Fibroblast of lung (primary cell): ENCODE measurements around the gene KLK5. TPM values are rescaled to one million over a fixed set of nuclear protein-coding genes. Genes with fewer than 3 reads are reported as not detected.

ENCODE experiments used
- DNase-seq, 2 donors: peaks; one replicate each; pipeline versions ENCODE4 v3.0.0 to v3.0.0-alpha.2; 2010; ENCODE audit warnings: low read depth in 2 of 2
- H2AFZ ChIP-seq: 2 replicates; pipeline ENCODE4 v1.5.1; 2012; ENCODE audit warnings: low read length, control low read depth, inconsistent platforms
- H3K27ac ChIP-seq: 2 replicates; pipeline ENCODE4 v1.5.1; 2011; ENCODE audit warnings: low read length, control low read depth; ENCODE audit not compliant: insufficient read depth
- H3K27me3 ChIP-seq: 2 replicates; pipeline ENCODE4 v1.5.1; 2011; ENCODE audit warnings: mild to moderate bottlenecking, low read length; ENCODE audit not compliant: control insufficient read depth, insufficient read depth
- H3K36me3 ChIP-seq: 2 replicates; pipeline ENCODE4 v1.5.1; 2011; ENCODE audit warnings: low read length; ENCODE audit not compliant: control insufficient read depth, insufficient read depth
- H3K4me1 ChIP-seq: 2 replicates; pipeline ENCODE4 v1.5.1; 2011; ENCODE audit warnings: low read length; ENCODE audit not compliant: control insufficient read depth, insufficient read depth; ENCODE audit errors: extremely low read depth
- H3K4me2 ChIP-seq: 2 replicates; pipeline ENCODE4 v1.5.1; 2011; ENCODE audit warnings: low read length, control low read depth; ENCODE audit not compliant: insufficient read depth; ENCODE audit errors: extremely low read depth
- H3K4me3 ChIP-seq, 4 experiments: fragments of 200-600 bp in 1 of 4; sonication (generic) in 1 of 4; replicated peaks in 1 of 4; 2 replicates each; pipeline ENCODE4 v1.5.1; 2011 to 2016; ENCODE audit warnings: low read length in 4 of 4, low read depth in 3 of 4, mild to moderate bottlenecking in 3 of 4, control low read depth in 2 of 4, inconsistent platforms in 1 of 4, mixed read lengths in 1 of 4; ENCODE audit not compliant: insufficient read depth in 1 of 4; ENCODE audit errors: control extremely low read depth in 1 of 4
- H3K79me2 ChIP-seq: 2 replicates; pipeline ENCODE4 v1.5.1; 2012; ENCODE audit warnings: mild to moderate bottlenecking, low read length, inconsistent platforms; ENCODE audit not compliant: control insufficient read depth, insufficient read depth
- H3K9ac ChIP-seq: 2 replicates; pipeline ENCODE4 v1.5.1; 2011; ENCODE audit warnings: mild to moderate bottlenecking, low read length, control low read depth; ENCODE audit not compliant: insufficient read depth
- H3K9me3 ChIP-seq: 2 replicates; pipeline ENCODE4 v1.5.1; 2012; ENCODE audit warnings: low read depth, low read length; ENCODE audit not compliant: control insufficient read depth, insufficient read depth
- H4K20me1 ChIP-seq: 2 replicates; pipeline ENCODE4 v1.5.1; 2011; ENCODE audit warnings: low read length; ENCODE audit not compliant: control insufficient read depth, insufficient read depth; ENCODE audit errors: extremely low read depth
- CTCF ChIP-seq, 2 donors: IDR thresholded peaks in 1 of 2; conservative IDR thresholded peaks in 1 of 2; 1 replicate in 1 of 2; 2 replicates in 1 of 2; pipeline ENCODE4 v1.5.1; 2011 to 2012; ENCODE audit warnings: low read length in 2 of 2, control low read depth in 1 of 2, inconsistent platforms in 1 of 2, low read depth in 1 of 2, mild to moderate bottlenecking in 1 of 2
- EZH2 ChIP-seq: IDR thresholded peaks from 2 replicates; pipeline ENCODE4 v1.5.1; 2012; ENCODE audit warnings: low read length, control low read depth, mild to moderate bottlenecking; ENCODE audit errors: missing control alignments
- polyA plus RNA-seq, 2 donors: library from polyadenylated mRNA; depleted of rRNA in 1 of 2; stranded (reverse) in 1 of 2; unstranded in 1 of 2; fragments of >200 nt; gene quantifications; 2 replicates each; pipeline ENCODE4 v1.2.1, GENCODE V29; 2011 to 2012; ENCODE audit warnings: missing spikeins in 1 of 2
- total RNA-seq: library from RNA; depleted of rRNA; stranded (reverse); fragments of >200 nt; gene quantifications from 2 replicates; pipeline ENCODE4 v1.2.1, GENCODE V29; 2014

The KLK5 gene
- total and polyA plus RNA-seq, 2 donors (not counting 1 experiment from before 2014, with no cell fraction given), result 0.10 TPM; not detected in 1

GRCh38 chr19:50931023-50931422, 21.8 kb downstream of the KLK5 start:
- Histone ChIP-seq H3K9me3 (no peaks in the 10 kb centered on the region), H2AFZ (no peak overlapping the region), H3K4me2 (no peak overlapping the region), H3K4me1 (no peaks in the 10 kb centered on the region), H4K20me1 (no peaks in the 10 kb centered on the region), H3K27me3 (no peaks in the 10 kb centered on the region), H3K4me3 (no peak overlapping the region), H3K27ac (no peak overlapping the region), H3K36me3 (no peaks in the 10 kb centered on the region), H3K79me2 (no peaks in the 10 kb centered on the region), H3K9ac (no peak overlapping the region)
- DNase-seq, result no peak
- TF ChIP-seq CTCF (conservative IDR thresholded peaks at IDR 0.05 in 1 of 2, IDR thresholded peaks at IDR 0.05 in 1 of 2; ENCODE audit: low read depth in 1 of 2, low read length in 2 of 2), result no peak
- no peak for TF ChIP-seq EZH2

GRCh38 chr19:50928831-50929230, 24.0 kb downstream of the KLK5 start:
- TF ChIP-seq EZH2 (no peak), CTCF (conservative IDR thresholded peaks at IDR 0.05 in 1 of 2, IDR thresholded peaks at IDR 0.05 in 1 of 2; ENCODE audit: low read depth in 1 of 2, low read length in 2 of 2) (no peak)
- Histone ChIP-seq H3K27me3 (no peaks in the 10 kb centered on the region), H3K36me3 (no peaks in the 10 kb centered on the region), H4K20me1 (no peaks in the 10 kb centered on the region), H3K9ac (no peak overlapping the region), H2AFZ (no peak overlapping the region), H3K4me1 (no peaks in the 10 kb centered on the region), H3K4me3 (no peak overlapping the region), H3K27ac (no peak overlapping the region), H3K4me2 (no peak overlapping the region), H3K9me3 (no peaks in the 10 kb centered on the region), H3K79me2 (no peaks in the 10 kb centered on the region)
- DNase-seq, result no peak

- TF ChIP-seq CTCF (conservative IDR thresholded peaks at IDR 0.05 in 1 of 2, IDR thresholded peaks at IDR 0.05 in 1 of 2; ENCODE audit: low read depth in 1 of 2, low read length in 2 of 2), result no peak
- no peak for TF ChIP-seq EZH2
- H3K4me2 ChIP-seq, result no peak overlapping the region
- H3K79me2 ChIP-seq, result no peaks in the 10 kb centered on the region
- H3K9me3 ChIP-seq, result no peaks in the 10 kb centered on the region
- no peak overlapping the region for H3K4me3 ChIP-seq
- no peaks in the 10 kb centered on the region for H3K36me3 ChIP-seq
- no peaks in the 10 kb centered on the region for H3K27me3 ChIP-seq
- no peak overlapping the region for H3K27ac ChIP-seq
- no peaks in the 10 kb centered on the region for H4K20me1 ChIP-seq
- no peak for DNase-seq
- no peaks in the 10 kb centered on the region for H3K4me1 ChIP-seq
- no peak overlapping the region for H2AFZ ChIP-seq
- no peak overlapping the region for H3K9ac ChIP-seq
These were observed 26.7 kb downstream of the KLK5 start for GRCh38 chr19:50926144-50926543.
